HG02759 (cell line): ENCODE results near the gene TDRD6.

ENCODE experiments used
- ATAC-seq: cut with Tn5 transposase; IDR thresholded peaks from one replicate; pipeline ENCODE4 v1.9.1; 2021; ENCODE audit warnings: mild to moderate bottlenecking, moderate library complexity; ENCODE audit not compliant: unreplicated experiment

The TDRD6 gene

DNA sequence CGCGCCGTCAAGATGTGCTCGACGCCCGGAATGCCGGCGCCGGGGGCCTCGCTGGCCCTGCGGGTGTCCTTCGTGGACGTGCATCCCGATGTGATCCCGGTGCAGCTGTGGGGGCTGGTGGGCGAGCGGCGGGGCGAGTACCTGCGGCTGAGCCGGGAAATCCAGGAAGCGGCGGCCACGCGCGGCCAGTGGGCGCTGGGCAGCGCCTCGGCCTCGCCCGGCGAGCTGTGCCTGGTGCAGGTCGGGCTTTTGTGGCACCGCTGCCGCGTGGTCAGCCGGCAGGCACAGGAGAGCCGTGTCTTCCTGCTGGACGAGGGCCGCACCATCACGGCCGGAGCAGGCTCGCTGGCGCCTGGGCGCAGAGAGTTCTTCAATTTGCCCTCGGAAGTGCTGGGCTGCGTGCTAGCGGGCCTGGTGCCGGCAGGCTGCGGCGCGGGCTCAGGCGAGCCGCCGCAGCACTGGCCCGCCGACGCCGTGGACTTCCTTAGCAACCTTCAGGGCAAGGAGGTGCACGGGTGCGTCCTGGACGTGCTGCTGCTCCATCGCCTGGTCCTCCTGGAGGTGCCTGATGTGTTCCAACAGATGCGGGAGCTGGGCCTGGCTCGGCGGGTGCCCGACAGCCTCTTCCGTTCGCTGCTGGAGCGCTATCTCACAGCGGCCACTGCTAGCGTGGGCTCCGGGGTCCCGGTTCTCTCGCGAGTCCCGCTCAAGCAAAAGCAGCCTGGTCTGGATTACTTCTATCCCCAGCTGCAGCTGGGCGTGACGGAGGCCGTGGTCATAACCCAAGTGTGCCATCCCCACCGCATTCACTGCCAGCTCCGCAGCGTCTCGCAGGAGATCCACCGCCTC is 656 bp downstream of the TDRD6 start:
- ATAC-seq, result no peak

DNA sequence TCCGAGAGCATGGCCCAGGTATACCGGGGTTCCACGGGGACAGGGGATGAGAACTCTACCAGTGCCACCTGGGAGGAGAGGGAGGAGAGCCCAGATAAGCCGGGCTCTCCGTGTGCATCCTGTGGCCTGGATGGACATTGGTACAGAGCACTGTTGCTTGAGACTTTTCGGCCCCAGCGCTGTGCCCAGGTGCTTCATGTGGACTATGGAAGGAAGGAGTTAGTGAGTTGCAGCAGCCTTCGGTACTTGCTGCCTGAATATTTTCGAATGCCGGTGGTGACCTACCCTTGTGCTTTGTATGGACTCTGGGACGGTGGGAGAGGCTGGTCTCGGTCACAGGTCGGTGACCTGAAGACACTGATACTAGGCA is 1.3 kb downstream of the TDRD6 start:
- ATAC-seq, result no peak

DNA sequence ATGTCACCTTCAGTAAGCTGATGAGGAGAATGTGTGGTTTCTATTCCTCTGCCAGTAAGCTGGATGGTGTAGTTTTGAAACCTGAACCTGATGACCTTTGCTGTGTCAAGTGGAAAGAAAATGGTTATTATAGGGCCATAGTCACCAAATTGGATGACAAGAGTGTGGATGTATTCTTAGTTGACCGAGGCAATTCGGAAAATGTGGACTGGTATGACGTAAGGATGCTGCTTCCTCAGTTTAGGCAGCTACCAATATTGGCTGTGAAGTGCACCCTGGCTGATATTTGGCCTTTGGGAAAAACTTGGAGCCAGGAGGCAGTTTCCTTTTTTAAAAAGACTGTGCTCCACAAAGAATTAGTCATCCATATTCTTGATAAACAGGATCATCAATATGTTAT is 2.0 kb downstream of the TDRD6 start:
- no peak for ATAC-seq

DNA sequence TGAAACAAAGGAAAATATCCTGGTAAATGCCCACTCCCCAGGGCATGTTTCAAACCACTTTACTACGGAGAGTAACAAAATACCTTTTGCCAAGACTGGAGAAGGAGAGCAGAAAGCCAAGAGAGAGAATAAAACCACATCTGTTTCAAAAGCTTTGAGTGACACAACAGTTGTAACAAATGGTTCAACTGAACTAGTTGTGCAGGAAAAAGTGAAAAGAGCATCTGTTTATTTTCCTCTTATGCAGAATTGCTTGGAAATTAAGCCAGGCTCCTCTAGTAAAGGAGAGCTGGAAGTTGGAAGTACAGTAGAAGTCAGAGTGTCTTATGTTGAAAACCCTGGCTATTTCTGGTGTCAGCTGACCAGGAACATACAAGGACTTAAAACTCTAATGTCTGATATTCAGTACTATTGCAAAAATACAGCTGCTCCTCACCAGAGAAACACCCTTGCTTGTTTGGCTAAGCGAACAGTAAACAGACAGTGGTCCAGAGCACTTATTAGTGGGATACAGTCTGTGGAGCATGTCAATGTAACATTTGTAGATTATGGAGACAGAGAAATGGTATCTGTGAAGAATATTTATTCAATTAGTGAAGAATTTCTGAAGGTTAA is 2.6 kb downstream of the TDRD6 start:
- ATAC-seq, result no peak

DNA sequence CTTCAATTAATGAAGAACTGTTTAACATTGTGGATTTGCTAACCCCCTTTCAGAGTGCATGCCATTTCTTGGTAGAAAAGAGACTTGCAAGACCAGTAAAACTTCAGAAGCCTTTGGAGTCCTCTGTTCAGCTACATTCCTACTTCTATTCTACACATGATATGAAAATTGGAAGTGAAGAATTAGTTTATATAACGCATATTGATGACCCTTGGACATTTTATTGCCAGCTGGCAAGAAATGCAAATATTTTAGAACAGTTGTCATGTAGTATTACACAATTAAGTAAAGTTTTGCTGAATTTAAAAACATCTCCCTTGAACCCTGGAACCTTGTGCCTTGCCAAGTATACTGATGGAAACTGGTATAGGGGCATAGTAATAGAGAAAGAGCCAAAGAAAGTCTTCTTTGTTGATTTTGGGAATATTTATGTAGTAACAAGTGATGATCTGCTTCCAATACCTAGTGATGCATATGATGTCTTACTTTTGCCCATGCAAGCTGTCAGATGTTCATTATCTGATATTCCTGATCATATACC is 3.3 kb downstream of the TDRD6 start:
- ATAC-seq, result no peak

DNA sequence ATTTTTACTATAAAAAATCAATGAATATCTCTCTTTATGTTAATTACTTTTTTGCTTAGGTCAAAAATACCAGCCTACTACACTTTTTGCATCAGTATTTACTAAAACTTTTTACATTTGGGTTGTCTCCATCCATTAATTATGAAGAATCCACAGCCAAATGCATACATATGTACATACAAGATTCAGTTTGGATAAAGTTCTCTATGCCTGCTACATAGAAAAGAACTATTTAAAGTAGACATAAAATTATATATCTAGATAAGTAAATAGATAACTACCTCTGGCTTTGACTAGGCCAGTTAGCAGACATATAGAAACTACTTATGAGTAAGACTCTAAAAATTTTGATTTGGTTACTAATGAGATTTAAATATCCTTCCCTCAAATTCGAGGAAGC is 12.3 kb downstream of the TDRD6 start:
- no peak for ATAC-seq

DNA sequence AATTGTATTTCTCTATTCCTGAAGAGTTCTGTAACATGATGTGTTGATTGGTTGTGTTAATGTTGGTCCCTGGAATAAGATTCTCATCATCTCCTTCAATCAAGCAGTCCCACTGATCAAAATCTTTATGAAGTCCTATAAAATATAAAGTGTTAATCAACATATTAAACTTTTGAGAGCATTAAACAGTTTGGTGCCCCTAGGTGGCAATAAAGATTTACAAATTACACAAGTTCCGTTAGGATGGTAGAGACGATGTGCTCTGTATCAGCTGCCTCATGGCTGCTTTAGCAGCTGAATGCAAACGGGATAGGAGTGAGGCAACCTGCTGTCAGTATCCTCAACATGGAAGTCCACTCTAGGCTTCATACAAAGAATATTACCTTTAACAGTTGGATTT is 16.9 kb downstream of the TDRD6 start:
- ATAC-seq, result no peak

DNA sequence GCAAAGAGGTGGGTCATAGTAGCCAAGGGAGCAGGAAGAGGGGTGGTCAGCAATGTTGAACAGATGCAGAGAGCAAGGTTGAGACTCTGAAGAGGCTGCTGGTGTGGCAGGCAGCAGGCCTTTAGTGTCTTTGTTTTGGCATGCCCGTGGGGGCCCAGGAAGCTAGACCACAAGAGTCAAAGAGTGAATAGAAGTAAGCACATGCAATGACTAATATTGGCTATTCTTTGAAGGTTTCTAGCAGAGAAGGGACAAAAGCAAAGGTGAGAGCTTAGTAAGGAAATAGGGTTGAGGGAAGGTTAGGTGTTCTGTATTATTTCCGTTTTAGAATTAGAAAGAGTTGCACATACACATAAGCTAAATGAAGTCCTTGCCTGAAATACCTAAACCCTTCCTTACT is 18.8 kb downstream of the TDRD6 start:
- ATAC-seq, result no peak

DNA sequence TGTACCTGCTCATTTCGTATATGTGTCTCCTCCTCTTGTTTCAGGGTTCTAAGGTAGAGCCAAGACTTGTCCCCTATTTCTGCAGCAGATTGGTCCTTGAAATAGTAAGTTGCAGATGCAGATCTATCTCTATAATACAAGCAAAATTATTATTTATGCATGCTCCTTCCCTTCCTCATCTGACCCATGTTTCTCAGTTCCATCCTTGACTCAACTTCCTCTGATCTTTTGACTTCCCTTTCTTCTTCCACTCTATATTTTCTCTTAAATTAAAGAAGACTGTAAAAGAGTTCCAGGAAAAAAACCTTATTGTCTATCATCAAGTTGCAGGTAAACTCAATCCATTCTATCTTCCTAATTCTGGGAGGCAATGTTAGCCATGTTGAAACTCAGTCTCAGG is 23.8 kb downstream of the TDRD6 start:
- no peak for ATAC-seq

DNA sequence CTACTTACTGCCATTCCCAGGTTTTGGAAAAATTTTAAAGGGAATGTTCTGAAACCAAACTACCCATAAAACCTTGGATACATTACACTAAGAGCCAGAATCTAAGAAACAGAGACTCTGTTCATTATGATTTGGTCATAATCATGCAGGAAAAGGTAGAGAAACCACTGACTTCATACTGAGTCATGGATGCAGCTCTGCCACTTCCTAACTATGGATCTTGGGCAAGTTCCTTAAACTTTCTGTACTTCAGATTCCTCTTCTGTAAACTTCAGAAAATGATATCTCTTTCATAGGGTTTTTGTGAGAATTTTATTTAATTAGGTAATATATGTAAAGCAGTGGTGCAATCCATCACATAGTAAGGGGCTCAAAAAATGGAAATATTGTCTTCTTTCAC is 27.5 kb downstream of the TDRD6 start:
- ATAC-seq, result no peak

DNA sequence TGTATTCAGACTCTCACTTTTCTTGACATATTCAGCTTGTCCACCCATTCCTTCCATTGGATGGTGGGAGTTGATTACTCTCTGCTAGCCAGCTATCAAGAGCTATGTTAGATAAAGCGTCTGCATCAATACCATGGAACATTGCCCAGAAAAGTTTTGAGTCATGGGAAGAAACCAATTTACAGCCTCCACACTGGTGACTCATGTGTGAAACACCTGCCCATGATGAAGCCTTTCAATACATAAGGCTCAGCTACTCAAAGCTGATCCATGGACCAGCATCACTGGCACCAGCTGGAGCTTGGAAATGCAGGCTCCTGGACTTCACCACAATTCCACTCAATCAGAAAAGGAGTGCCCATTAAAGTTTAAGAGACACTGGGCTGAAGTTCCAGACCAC is 31.4 kb downstream of the TDRD6 start:
- no peak for ATAC-seq

DNA sequence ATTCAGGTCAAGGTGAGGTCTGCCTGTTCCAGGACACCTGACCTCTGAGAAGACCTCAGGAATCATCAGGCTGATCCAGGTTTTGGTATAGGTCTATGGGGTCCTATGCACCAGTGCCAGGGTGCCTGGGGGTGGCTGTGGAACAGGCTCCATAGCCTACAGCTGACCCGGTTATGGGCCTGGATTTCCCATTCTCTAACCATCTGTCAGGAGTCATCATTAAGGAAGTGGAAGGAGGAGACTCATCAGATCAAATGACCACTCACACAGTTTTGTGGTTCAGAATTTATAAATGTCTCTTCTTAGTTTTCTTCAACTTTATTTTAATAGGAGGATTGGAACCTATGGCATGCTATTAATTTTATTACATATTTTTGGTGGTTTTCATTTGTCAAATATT is 32.7 kb downstream of the TDRD6 start:
- no peak for ATAC-seq

DNA sequence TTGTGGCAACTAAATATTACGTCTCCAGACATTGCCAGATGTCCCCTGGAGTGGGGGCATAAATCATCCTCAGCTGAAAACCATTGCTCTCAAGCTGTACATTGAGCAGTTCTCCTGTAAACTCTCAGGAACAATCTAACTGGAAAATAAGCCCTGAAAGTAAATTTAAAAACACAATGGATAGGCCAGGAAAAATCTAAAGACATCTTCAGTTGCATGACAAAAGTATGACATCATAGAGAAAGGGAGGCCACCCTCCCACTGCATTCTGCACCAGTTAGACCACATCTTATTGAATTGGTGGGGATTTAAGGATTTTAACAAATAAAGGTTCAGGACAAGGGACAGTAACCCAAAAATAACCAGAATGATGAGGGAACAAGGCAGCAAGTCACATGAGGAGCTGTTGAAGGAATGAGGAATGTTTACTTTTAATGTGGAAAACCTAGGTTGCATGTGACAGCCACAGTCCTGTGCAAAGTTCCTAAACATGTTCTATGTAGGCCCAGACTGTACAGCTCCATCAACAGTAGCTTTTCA is 42.2 kb downstream of the TDRD6 start:
- ATAC-seq, result no peak

DNA sequence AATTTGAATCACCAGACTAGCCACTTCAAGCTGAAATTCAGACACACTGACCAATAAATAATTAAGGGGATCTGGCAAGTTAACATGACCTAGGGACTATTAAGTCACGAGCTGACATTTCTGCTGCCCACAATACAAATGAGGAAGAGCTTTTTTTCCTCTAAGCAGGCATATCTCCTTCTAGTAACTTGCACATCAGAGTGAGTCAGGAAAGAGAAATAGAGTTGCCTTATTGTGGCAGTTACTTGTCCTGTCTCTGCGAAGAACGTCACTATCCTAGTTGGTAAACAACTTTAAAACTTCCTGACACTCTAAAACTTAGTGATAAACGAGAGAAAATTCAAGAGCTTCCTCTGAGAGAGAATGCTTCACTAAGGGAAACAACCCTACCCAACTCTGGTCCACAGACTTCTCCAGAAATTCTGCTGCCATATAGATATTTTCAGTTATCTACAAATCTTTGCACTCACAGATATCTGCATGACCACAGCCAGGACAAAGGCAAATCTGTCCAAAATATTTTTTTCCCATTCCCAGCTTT is 43.3 kb downstream of the TDRD6 start:
- no peak for ATAC-seq

DNA sequence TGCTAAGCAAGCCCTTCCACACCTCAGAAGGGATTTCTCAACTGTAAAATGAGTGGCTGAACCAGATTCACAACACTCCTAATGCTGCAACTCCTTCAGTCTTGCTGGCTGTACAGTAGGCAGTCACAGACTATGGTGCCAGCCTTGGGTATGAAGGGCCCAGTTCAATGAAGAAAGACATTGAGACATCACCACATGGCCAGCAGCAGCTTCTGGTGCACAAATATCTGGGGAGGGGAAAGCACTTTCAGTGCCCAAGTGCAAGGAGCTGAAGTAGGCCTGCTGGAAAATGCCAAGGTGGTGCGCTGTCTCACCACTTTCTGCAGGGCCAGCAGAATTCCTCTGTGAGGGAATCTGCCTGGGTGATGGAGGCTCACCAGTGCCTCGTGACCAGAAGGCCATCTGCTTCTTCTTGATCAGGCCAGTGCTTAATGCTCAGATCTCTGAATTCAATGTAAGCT is 45.7 kb downstream of the TDRD6 start:
- ATAC-seq, result no peak

DNA sequence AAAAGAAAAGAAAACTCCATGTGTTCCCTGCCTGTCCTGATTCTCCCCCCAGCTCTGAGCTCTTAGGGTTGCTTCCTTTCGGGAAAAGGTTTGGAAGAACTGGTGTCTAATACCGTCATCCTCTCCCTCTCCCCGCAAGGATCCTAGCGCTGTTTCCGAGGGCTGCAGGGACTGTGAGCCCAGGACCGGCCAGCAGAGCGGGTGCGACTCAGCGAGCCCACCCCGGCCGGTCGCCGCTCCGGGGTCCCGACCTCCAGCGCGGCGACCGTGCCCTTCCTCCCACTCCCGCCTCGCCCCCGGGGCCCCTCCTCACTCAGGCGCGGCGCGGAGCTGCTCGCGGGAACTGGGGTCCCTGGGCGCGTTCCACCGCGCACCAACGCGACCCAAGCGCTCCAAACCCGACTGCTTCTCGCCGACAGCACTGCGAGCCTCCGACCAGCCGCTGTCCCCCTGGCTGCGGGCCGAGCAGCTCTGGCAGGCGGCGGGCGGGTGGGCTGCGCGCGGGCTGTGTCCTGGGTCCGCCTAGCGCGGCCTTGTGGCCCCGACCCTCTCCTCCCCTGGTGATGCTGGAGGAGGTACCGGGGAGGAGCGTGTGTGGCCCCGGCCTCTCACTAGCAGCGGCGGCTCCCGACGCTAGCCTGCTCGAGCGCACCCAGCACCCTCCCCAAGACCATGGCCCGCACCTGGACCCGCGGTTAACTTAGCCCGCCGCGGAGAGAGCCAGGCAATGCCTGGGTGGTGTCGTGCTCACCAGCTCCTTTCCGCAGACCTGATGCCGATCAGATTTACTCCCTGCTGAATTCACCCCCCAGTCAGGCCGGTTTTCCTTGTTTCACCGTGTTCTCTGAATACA is 47.4 kb downstream of the TDRD6 start, which contains the start of gene PLA2G7:
PLA2G7 (minus strand) TSS at position 509 of the 853 bp plus-strand sequence. CDS start 12,484 bp downstream, outside the sequence.
- ATAC-seq, result no peak

DNA sequence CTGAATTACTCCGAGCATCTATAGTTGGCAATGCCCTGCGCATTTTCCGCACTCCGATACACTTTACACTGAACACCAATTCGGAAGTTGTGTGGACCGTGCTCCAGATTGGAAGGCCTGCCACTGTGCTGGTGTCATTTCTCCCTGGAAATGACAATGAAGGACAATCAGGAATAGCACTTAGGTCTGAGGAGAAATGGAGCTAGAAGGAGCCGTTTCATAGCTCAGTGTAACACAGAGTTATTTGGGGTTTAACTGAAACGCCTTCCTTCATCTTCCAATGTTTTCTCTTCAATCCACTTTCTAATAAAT is 48.0 kb downstream of the TDRD6 start:
- ATAC-seq, result no peak

DNA sequence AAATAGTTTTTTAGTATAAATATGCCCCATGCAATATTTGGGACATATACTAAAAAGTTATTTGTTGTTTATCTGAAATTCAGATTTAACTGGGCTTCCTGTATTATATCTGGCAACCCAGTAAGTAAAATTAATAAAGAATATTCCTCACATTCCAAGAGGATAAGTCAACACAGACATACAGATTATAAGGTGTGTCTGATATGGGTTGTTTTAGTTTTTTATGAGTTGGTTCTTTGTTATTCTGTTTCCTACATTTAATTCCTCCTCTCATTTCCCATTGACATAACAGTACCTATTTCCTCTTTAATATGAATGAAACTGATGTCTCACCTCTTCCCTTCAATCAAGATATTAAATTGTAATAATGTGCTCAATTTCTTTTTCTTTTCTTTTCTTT is 49.2 kb downstream of the TDRD6 start:
- no peak for ATAC-seq

DNA sequence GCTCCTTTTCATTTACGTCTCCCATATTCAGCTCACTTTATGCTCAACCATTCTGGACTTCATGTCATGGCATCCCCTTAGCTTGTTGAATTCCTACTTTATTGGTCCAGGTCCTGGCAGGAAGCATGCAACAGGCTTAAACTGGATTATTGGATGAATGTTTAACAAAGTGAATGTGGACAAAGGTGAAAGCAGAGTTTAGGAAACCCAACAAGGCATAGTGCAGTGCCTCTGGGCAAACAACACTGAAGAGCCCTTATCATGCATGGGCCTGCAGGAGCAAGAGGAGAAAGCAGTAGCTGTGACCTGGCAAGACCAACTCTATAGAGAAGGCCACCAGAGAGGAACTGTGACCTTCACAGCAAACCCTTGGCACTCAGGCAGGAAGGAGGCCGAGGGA is 53.8 kb downstream of the TDRD6 start:
- no peak for ATAC-seq

DNA sequence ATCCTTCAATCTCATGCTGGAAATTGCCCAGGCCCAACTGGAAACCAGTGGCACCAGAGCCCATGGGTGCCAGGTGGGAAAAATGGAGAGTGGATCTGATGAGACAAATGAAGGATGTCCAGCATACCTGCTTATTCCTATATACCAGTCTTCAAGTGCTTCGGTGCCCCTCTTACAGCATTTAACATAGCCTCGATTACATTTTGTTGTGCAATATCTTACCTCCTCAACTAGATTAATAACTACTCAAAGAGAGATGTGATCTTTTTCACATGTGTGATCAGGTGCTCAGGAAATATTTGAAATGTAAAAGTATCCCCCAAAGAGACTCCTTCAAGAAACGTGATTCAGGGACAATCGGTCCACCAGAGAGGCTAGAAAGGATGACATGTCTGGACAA is 54.2 kb downstream of the TDRD6 start:
- ATAC-seq, result no peak
